GM19372 (cell line): ENCODE measurements around the gene POLR2J2.
"Not testable (repeated sequence)": the region's sequence is repeated elsewhere in the genome, so short reads cannot be mapped to it uniquely, and the experiment has no call there.

Experiments
- ATAC-seq: cut with Tn5 transposase; IDR thresholded peaks from one replicate; pipeline ENCODE4 v1.9.1; 2021; ENCODE audit warnings: mild to moderate bottlenecking, low read depth, moderate library complexity; ENCODE audit not compliant: unreplicated experiment

Gene POLR2J2

DNA sequence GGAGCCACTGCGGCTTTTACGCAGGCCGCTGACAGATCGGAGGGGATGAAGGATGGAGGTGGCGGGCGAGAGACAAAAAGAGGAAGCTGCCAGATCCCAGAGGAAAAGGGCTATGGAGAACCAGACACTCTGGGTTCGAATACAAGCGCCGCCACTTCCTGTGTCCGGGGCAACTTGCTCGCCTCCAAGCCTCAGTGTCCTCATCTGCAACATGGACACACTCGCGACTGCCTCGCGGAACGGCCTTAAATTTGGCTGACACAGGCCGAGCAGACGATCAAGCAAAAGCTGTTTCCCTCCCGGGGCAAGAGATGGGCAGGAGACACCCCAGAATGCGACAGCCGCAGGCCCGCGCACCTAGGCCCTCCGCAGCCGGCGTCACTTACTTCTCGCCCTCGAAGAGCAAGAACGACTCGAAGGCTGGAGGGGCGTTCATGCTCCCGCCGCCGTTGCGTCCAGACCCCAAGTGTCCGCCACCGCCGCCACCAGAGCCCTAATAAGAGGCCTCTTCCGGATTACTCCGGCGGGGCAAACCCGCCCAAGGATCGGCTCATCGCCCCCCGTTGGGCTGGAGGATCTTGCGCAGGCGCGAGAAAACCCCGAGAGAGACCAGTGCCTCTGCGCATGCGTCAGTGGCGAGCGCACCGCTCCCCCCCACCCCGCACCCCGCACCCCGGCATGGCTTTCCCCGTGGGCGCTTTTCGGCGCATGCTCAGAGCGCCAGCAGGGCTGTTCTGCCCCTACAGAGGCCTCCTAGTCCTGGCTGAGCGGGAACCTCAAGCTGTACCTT lies at the start of gene POLR2J2:
Gene POLR2J2 (minus strand): TSS at position 498 of the 790 bp plus-strand sequence. CDS start 62 bp downstream, at position 436.
- ATAC-seq, result peak; percentile 83

DNA sequence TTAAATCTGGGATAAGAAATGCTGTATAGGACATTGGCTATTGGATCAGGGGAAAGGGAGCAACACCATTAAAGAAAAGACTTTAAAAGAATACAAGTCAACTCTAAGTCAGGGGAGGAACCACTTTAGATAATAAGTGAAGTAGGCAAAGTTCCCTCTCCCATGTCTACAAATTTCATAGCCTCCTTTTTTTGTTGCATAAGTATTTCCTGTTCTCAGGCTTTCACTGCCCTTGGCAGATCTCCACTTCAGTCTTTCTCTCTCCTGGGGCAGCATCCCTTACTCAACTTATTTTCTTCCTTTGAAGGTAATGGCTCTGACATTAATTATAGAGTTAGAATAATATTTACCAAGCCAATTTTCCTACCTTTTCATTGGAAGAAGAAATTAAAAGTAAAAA lies 47.0 kb upstream of the POLR2J2 start:
- ATAC-seq, result not testable (repeated sequence)

DNA sequence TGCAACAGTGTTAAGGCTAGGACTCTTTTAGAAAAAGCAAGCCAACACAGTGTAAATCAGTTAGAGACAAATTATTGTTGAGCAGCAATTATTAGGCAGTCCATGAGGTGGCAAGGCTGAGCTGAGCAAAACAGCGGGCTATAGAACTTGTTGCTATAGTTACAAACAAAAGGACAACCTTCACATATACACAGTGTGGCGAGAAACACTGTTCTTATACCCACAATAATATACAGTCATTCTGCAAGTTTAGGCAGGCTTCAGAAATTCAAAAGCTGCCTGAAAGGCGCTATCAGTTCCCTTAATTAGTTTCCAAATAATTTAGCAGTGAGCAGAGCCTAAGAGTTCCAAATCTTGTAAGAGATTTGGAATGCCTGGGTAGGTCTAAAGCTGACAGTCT lies 44.3 kb upstream of the POLR2J2 start:
- peak; percentile 48 for ATAC-seq

DNA sequence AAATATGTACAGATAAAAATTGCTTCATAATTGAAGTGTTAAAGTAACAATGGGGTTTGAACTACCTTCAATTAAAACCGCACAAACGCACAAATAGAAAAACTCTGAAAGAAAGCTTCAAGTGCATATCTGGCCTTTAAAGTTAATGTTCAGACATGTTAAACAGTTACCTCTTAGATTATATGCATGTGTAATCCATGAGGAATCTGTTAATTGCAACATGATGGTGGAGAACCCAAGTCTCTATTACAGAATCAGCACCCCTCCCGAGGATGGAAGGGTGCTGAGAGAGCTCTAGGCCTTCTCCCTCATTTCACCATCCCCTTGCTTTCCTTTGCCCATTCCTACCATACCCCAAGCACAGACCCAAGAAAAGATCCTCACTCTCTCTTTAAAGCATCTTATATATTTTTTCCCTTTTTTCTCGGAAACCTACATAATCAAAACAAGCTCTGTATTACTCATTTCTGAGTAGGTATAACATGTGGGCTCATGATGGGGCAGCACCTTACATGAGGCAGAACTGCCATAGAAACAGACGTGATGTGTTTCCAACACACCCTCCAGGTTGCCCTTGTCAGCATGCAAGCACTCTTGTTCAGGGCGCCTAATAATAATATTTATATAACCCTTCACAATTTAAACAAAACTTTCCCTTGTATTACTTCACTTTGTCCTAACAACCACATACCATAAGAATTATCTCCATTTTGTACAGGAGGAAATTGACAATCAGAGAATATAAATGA lies 43.5 kb upstream of the POLR2J2 start:
- ATAC-seq, result not testable (repeated sequence)

DNA sequence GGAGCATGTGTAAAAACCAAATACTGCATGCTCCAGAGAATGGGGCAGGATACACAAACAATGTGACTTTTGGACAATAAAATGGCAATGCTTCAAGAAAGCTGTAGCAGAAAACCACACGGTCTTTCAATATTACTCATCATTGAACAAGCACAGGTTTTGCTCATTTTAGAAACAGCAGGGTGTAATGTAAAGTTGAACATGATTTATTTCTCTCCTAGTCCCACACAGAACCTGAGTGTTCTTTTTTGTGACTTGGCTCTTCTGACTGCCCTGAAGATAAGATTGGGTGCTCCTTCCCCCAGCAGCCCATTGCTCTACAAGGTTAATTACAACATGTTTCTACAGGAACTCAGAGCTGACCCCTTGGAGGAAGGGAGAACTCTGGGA lies 42.2 kb upstream of the POLR2J2 start:
- ATAC-seq, result peak; percentile 78

DNA sequence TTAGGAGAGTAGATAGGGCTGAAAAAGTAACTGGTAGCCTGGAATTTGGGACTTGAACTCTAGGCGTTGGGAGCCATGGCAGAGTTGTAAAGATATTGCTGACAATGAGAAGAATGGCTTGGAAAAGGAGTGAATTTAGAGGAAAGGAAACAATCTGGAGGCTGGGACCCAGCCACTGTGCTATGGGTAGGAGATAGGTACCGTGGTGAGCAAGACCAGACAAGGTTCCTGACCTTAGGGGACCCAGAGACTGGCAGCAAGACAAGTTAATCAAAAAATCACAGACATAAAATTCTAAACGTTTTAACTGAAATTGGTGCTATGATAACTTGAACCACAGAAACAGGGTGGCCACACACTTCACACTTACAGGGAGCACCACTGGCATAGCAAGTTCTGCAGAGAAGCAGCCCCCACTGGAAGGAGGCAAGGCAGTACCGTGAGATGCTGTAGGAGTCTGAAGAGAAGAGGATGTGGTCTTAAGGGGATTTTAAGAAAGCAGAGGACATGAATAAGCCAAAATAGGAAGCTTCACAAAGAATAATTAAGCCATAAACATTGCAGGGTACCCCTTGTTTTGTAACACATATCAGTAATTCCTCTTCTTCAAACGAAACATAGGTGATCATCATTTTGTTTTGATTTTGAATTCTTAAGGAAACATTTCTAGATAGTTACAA lies 41.7 kb upstream of the POLR2J2 start:
- ATAC-seq, result peak; percentile 62

DNA sequence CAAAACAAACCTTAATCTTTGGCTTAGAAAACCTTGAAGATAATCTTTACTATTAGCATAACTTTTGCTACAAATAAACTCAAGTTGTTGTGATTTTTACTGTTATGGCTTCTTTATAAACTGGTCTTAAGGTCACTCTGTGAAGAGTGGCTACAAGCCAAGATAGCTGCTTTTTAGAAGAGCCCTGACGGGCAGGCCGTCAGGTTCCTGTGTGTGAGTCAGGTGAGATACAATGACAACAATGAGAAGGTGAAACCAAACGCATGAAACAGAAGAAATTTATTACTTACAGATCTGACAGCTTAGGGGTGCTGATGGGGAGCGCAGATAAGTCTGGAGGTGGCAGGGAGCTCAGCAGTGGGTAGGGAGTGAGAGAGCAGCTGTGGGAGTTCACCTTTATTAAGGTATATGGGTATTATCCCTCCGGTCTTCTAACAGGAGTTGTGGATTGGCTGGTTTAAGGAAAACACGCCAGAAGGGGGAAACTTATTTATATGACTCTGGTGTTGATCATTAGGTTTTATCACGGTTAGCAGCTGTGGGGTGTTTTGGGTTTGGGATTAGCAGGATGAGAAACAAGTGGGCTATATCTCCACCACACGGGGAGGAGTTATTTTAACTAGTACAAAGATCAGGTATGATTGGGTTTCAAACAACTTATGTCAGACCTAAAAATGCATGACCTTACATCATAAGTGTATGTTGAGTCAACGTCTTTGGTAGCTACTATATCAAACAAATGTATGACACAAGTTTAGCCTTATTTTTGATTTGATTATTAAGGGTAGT lies 27.7 kb upstream of the POLR2J2 start:
- not testable (repeated sequence) for ATAC-seq

DNA sequence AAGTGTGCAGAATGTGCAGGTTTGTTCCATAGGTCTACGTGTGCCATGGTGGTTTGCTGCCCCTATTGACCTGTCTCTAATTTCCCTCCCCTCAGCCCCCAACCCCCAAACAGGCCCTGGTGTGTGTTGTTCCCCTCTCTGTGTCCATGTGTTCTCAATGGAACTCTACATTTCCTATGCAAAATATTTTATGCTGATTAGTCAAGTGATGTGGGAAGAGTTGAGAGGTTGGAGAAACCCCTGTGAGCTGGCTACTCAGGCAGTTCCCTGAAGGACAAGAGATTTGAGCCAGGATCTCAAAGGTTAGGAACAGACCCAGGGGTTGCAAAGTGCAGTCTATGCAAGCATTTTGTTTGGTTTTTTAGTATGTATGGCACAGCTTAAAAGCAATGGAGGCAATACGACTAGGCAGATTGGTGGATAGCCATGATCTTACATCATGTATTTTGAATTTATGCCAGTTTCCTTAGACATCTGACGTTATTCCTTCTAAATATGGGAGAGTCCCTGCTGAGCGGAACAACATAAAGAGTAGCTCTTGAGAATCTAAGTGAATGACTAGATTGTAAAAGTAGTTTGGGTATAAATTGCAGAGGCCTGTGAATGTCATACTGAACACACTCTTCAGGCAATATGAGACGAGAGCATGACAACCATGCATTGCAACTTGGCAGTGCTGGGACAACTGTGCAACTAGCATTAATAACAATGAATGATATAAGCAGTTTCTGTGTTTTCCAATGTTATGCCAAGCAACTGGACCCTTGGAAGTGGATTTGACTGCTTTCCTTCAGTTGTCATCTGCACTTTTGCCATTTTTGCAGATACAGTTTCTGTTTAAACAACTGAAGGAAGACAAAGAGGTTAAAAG lies 26.4 kb upstream of the POLR2J2 start:
- ATAC-seq, result not testable (repeated sequence)

DNA sequence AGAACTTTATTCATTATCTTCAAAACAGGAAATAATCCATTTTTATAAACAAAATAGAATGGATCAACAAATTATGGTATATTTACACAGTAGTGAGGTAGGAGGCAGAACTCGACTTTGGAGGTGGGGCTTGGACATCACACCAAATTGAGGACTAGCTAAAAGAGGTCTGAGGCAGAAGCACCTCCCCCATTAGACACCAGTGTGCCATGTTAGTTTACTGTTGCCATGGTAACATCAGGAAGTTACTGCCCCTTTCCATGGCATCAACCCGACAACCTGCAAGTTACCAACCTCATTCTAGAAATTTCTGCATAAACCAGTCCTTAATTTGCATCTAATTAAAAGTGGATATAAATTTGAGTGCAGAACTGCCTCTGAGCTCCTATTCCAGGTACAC lies 24.5 kb upstream of the POLR2J2 start:
- not testable (repeated sequence) for ATAC-seq

DNA sequence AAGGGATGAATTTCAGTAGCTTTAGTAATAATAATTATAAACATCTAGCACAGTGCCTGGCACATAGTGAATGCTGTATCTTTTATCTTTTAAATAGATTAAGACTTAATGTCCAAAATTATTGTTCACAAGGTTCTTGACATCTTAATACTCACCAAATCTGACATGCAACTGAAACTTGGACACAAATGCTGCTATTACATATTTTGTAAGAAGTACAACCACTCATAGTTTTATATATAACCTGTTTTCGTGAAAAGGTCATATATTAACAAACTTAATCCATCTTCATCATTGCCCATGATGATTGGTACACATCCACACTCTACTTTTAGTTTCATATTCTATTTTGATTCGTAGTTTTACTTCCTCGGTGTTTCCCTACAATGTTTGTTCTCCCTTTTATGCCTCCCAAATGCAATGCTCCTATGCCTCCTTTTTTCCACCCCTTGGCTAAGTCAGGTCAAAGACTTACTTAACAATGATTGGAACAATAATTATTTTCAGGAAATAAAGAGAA lies 23.6 kb upstream of the POLR2J2 start:
- ATAC-seq, result not testable (repeated sequence)

DNA sequence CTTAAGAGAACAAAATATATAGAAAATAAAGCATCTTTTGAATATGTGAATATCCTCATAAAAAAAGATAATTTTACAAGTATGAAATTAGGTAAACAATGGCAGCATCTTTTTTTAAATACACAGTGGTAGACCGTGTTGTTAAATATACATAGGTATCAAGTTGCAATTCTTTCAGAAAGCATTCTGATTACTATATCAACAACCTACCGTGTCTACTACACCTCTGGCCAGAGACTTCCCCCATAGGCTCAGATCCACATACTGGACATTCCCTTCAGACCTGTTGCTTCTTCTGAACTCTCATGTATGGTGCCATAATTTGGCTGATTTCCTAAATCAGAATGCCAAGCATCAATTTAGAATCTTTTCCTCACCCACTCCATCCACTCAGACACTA lies 22.5 kb upstream of the POLR2J2 start:
- ATAC-seq, result not testable (repeated sequence)

DNA sequence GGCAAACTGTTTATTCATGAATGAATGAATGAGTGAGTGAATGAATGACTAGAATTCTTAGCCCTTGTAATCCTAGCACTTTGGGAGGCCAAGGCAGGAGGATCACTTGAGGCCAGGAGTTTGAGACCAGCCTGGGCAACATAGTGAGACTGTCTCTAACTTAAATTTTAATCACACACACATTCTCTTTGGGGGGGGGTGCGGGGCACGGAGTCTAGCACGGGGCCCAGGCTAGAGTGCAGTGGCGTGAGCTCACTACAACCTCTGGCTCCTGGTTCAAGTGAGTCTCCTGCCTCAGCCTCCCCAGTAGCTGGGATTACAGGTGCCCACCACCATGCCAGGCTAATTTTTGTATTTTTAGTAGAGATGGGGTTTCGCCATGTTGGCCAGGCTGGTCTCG lies 19.1 kb upstream of the POLR2J2 start:
- not testable (repeated sequence) for ATAC-seq

DNA sequence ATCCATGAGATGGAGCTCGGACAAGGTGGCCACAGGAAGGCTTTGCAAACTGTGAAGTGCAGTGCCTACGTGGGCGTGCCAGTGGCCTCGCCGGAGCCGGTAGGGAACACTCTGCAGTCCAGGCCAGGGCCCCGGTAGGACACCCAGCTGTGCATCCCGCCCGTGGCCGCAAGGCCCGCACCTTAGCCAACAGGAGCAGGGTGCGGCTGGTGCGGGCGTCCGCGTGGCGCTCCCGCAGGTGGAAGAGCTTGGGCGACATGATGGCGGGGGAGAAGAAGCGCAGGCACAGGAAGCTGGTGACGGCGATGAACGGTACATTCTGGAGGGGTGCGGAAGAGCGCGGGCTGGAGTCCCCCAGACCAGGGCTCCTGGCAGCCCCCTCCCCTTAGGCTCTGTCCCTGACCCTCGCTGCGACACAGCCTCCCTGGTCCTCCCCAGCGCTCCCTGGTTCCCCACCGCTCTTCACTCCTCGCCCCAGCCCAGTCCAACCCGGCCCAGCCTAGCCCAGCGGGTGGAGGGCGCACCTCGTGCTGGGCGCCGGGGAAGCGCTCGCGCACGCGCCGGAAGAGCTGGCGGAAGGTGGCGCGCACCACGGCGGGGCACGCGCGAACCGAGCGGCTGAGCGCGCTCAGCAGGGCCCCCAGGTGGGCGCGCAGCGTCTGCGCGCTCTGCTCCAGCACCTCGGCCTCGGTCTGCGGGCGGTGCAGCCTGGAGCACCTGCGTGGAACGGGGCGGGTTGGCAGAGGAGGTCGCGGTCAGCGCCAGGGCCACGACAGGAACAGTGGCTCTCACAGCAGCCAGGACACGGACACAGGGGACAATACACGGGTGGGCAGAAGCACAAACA lies 18.2 kb upstream of the POLR2J2 start:
- peak; percentile 59 for ATAC-seq

DNA sequence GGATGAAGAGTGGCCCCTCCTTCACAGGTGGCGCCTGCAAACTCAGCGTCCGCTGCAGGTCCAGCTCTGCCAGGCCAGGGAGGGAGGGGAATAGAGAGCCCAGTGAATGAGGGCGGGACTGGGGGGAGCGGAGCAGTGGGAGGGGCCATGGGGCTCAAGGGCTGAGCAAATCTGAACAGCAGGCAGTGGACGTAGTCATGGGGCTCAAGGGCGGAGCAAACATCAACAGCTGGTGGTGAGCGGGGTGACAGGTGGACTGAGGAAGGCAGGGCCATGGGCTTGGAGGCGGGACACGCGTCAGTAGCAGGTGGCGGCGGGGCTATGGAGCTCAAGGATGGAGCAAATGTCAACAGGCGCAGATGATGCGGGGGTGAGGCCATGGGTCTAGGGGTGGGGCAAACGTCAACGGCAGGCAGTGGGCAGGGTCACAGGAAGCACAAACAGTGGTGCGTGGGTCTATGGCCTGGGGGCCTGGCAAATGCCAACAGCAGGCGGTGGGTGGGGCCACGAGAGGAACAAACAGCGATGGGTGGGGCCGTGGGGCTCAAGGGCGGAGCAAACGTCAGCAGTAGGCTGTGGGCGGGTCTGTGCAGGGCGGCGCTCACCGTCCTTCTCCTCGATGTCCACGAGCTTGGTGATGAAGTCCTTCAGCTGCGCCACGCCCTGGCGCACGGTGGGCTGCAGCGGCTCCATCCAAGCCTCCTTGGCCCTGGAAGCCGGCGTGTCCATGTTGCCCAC lies 17.0 kb upstream of the POLR2J2 start:
- peak; percentile 75 for ATAC-seq

DNA sequence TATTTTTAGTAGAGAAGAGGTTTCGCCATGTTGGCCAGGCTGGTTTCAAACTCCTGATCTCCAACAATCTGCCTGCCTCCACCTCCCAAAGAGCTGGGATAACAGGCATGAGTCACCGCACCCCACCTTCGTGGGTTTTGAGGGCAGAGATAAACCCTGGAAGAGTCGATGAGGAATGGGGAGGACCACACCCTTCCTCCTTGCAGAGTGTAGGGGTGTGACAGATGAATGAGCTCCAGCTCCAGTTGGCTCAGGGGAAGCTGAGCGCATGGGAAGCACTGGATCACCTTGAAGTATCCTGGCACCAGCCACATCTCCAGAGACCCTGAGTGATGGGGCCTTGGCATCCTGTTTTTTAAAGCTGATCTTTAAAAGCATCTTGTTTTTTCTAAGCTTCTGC lies 11.1 kb upstream of the POLR2J2 start:
- ATAC-seq, result not testable (repeated sequence)

DNA sequence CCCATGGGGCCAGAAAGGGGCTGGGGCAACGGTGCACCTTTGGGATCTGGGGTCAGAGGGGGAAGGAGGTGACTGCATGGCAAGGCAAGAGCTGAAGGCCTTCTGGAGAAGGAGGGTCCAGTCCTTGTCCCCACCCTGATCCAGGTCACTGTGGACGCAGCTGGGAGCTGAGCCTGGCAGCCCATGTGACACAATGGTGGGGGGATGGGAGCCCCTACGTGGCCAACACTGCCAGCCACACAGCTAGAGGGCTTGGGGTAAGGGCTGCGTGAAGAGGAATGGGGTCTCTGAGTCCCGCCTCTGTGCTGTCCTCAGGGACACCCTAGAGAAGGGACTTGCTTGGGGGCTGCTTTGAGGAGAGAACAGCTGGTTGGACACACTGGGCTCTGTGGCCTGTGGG lies 9.3 kb upstream of the POLR2J2 start:
- not testable (repeated sequence) for ATAC-seq

DNA sequence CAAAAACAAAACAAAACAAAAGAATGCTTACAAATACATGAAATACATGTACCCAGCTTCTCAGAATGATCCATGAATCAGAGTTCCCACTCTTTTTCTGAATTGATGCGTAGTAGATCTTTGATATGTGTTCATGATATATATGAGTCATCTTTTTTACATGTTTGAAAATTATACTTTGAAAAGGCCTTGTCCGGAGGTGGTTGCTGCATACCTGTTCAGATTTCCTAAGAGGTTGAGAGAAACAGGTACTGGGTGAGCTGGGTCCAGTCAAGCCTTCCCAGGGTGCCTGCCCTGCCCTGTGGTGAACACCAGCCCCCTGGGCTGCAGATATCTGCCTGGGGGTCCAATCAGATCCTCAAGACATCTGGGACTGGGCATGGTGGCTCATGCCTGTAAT lies 4.1 kb upstream of the POLR2J2 start:
- not testable (repeated sequence) for ATAC-seq
